ENCODE results near the gene ZNF777.
A peak's percentile ranks its signal among the peaks of the same experiment; 100 is the strongest.
"Not testable (repeated sequence)": the region's sequence is repeated elsewhere in the genome, so short reads cannot be mapped to it uniquely, and the experiment has no call there.

ZNF777 gene

DNA sequence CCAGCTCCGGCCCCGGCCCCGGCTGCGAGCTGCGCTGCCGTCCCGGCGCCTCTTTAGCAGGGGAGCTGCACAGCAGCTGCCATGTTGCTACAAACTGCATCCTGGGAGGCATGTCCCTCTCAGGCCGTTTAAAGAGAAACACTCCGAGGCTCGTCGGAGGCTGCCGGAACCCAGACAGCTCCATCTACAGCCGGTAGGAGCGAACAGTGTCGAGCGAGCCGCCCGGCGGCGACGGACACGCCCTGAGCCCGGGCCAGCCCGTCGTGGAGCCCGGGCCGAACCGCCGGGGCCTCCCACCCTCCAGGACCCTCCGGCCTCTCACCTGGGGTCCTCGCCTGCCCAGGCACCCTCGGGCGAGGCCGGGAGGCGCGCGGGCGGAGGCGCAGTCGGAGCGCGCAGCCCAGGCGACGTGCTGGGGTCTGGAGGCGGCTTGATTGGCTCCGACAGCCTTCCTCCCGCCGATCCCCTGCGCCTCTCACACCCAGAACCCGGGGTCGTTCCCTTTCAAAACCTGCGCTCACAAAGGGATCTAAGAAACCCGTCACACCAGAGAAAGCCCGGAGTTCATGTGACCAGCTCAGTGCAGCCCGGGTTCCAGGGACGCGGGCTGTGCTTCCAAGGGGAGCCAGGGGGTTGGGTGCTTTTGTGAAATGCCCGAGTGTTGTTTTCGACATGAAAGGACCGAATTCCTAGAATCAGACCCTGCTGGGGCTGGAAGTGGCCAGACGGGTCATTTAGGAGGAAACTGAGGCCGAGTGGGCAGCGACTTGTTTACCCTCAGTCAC is at the start of gene ZNF777:
TSS of gene ZNF777 (minus strand) at position 570 of the 785 bp plus-strand sequence. CDS start 5,040 bp downstream, outside the sequence.
- peak; percentile 78 for DNase-seq

GRCh38 chr7:149510248-149510647 is 49.4 kb upstream of the ZNF777 start:
- DNase-seq = no peak

DNA sequence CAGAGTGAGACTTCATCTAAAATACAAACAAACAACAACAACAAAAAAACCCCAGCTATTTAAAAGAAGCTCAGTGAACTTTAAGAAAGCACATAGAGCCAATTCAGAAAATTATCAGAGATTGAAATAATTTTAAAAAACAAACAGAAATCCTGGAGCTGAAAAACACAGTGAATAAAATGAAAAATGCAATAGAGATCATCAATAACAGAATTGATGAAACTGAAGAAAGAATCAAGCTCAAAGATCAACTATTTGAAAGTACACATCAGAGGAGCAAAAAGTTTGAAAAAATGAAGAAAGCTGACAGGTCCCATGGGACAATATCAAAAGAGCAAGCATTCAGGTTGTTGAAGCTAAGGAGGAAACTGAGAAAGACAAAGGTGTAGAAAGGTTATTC is 48.9 kb upstream of the ZNF777 start:
- no peak for DNase-seq

DNA sequence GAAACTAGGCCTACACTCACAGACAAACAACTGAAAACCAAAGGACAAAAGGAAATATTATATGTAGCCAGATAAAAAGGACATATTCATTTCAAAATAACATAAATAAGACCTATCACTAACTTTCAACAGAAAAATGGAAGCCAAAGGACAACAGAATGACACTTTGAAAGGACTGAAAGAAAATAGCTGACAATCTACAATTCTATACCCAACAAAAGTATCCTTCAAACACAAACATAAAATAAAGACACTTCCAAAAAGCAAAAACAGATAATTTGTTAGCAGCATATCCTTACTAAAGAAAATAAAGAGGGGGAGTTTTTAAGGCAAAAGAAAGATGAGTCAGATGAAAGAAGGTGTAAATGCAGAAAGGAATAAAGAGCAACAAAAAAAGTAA is 44.7 kb upstream of the ZNF777 start:
- no peak for DNase-seq

- DNase-seq = no peak
Measured at GRCh38 chr7:149501651-149502050, 40.8 kb upstream of the ZNF777 start.

DNA sequence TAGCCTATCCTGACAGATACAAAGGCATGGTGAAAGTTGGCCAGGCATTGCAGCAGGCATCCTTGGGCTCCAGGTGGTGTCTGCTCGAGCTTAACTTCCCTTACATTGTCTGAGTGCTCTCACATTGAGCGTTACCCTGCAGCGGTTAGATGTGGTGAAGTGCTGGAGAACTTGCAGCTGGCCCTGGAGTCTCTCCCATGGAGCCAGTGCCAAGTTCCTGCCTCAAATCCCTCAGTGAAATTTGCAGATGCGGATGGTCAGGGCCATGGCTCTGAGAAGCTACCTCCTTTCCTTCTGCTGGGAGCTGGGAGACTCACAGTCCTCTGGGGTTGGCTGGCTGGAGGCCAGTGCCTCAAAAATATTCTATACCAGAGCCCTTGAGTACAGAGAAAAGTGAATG is 40.0 kb upstream of the ZNF777 start:
- no peak for DNase-seq

GRCh38 chr7:149500201-149500600 is 39.3 kb upstream of the ZNF777 start:
- DNase-seq = no peak

- DNase-seq = no peak
Measured at GRCh38 chr7:149498811-149499210, 37.9 kb upstream of the ZNF777 start.

DNA sequence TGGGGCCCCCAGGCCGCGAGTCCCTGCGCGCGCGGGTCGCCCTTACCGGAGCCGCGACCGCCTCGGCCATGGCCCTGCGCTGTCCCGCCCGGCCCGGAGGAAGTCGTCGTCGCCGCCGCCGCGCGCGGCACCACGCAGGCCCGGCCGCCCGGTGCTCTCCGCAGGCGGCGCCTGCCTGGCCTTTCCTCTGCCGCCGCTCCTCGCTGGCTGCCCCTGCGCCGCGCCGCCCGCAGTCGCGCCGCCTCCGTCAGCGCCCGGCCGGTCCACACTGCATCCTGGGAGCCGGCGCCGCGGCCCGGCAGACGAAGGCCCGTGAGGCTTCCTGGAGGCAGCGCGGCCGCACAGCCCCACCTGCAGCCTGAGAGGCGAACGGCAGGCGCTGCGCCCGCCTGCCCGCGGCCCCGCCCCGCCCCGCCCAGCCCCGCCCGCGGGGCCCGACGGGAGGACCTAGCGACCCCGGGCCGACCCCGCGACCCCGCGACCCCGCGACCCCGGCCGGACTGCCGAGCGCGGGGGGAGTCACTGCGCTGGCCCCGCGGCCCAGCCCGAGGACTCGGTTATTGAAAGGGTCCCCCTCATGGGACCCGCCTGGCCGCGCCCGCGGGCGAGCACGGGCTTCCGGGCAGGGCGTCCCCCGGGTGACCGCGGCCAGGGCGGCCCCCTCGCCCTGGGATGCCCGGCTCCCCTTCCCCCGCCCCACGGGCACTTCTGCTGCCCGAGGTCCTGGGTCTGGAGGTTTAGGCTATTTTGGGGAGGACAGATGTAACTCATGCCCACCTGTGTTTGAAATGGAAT is 36.8 kb upstream of the ZNF777 start, which contains the start of gene ZNF746:
TSS of gene ZNF746 (minus strand) at position 343 of the 795 bp plus-strand sequence. CDS start at position 70, 273 bp downstream.
- DNase-seq = peak; percentile 87

DNA sequence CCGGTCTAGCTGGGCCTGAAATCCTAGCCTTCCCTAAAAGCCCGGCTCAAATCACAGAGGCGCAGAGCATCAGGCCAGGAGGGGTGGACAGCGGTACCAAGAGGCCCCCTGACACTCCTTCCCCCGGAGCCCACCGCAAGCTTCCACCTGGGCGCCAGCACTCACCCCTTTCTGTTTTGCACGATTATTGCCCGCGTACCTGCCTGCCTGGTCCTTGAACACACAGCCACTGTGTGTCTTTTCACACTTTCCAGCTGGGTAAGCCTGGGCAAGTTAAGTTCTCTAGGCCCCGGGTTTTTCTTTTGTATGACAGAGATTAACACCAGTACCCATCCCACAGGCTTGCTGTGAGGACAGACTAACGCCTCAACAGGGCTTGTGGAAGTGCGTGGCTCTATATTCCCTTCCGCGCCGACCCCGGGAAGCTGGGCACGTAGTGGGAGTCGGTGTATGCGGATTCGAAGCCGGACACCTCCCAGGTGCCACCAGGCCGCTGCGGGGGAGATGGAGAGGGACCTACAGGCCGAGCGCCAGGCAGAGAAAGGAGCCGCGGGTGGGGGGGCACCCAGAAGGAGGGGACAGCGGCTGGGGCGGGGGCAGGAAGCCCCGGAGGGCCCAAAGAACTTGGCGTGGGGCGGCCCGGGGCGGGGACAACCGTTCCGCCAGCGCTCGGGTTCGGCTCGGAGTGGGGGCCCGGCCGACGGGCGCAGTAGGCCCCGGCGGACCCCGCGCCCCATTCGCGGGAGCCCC is 36.0 kb upstream of the ZNF777 start:
- peak; percentile 63 for DNase-seq

- DNase-seq = peak; percentile 57
Measured at GRCh38 chr7:149495785-149496641, 35.2 kb upstream of the ZNF777 start.

GRCh38 chr7:149494738-149495368 is 34.0 kb upstream of the ZNF777 start:
- DNase-seq = no peak

DNA sequence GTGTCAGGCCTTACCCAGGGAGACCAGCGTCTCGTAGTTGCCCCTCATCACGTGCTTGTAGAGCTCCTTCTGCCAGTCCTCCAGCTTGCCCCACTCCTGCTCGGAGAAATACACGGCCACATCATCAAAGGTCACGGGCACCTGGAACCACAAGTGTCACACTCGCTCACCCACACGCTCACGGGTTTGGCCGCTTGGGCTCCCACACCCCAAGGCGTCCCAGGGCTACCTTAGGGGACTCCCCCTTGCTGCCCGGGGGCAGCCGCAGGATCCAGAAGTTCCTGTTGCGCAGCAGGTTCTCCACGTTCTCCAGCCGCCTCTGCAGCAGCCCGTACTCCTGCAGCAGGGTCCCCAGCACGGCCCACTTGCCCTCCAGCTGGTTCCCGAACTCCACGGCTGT is 33.1 kb upstream of the ZNF777 start:
- not testable (repeated sequence) for DNase-seq

GRCh38 chr7:149493366-149493765 is 32.5 kb upstream of the ZNF777 start:
- no peak for DNase-seq

GRCh38 chr7:149490083-149490760 is 29.4 kb upstream of the ZNF777 start:
- no peak for DNase-seq

GRCh38 chr7:149489391-149490024 is 28.6 kb upstream of the ZNF777 start:
- peak; percentile 9 for DNase-seq

DNA sequence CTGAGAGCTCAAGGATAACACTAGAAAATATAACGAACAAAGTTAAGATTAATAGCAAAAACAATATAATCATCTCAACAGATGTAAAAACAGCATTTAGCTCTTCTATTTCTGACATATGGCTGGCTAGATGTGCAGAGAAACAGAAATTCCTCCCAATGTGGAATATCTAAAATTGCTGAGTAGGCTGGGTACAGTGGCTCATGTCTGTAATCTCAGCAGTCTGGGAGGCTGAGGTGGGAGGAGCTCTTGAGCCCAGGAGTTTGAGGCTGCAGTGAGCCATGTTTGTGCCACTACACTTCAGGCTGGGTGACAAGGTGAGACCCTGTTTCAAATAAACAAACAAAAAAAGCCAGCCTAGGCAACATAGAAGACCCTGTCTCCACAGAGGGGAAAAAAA is 18.7 kb upstream of the ZNF777 start:
- DNase-seq = no peak

GRCh38 chr7:149478754-149479153 is 17.9 kb upstream of the ZNF777 start:
- DNase-seq = no peak

GRCh38 chr7:149477494-149478443 is 16.9 kb upstream of the ZNF777 start:
- no peak for DNase-seq
